Measurements from ENCODE around the gene CACHD1.

DNA sequence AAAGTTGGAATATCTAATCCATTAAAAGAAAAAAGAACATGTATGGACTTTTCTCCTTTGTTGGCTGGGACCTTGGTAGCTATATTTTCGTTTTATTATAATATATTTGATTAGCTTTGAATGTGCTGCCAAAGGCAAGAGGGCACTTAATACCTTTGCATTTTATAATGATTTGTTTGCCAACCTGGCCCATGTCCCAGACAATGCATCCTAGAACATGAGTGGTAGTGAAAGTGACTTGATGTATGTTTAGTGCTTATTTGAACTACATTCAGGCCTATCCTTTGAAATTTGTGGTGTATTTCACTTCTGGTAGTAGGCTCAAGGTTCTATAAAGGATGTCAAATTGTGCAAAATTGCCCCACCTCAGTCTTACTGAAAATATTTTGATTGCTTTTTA lies 25.9 kb downstream of the CACHD1 start:
- TF ChIP-seq CTCF (IDR thresholded peaks at IDR 0.05; ENCODE audit: control extremely low read depth in 1 of 3, insufficient read depth in 1 of 3, low read depth in 1 of 3, low read length in 3 of 3) (no peak), RFX5 (IDR thresholded peaks at IDR 0.05; ENCODE audit: borderline replicate concordance, low read depth, low read length) (no peak), POLR2A (IDR thresholded peaks at IDR 0.05; ENCODE audit: control extremely low read depth in 1 of 2, low read depth in 2 of 2, low read length in 2 of 2) (no peak), ZNF274 (IDR thresholded peaks at IDR 0.05; ENCODE audit: borderline replicate concordance, extremely low read depth, low read length) (no peak), CHD2 (IDR thresholded peaks at IDR 0.05; ENCODE audit: low read length) (no peak), TAF1 (IDR thresholded peaks at IDR 0.05; ENCODE audit: low read depth, low read length) (no peak), SUZ12 (IDR thresholded peaks at IDR 0.05; ENCODE audit: low read length) (no peak), CREB1 (IDR thresholded peaks at IDR 0.05) (no peak), JUND (IDR thresholded peaks at IDR 0.05; ENCODE audit: low read length) (no peak), EZH2 (IDR thresholded peaks at IDR 0.05; ENCODE audit: low read depth, low read length, severe bottlenecking) (no peak), EP300 (IDR thresholded peaks at IDR 0.05; ENCODE audit: borderline replicate concordance in 1 of 2, low read depth in 2 of 2, low read length in 2 of 2) (no peak), POLR2AphosphoS5 (IDR thresholded peaks at IDR 0.05; ENCODE audit: low read depth, low read length) (no peak), POU5F1 (IDR thresholded peaks at IDR 0.05; ENCODE audit: low read depth, low read length) (no peak), RAD21 (IDR thresholded peaks at IDR 0.05 in 1 of 2, conservative IDR thresholded peaks at IDR 0.05 in 1 of 2; ENCODE audit: low read depth in 2 of 2, low read length in 2 of 2) (no peak)

Data from H1 (cell line).